NCI-H2196 (cell line): ENCODE data around the gene CACNA1C.

Experiments used
- DNase-seq: peaks from one replicate; lab custom pipeline; 2025; ENCODE audit not compliant: unreplicated experiment; lab: John Stamatoyannopoulos, UW

CACNA1C gene

GRCh38 chr12:2192231-2192630 is 139.4 kb downstream of the CACNA1C start:
- DNase-seq = no peak

GRCh38 chr12:2194060-2194459 is 141.3 kb downstream of the CACNA1C start:
- DNase-seq = no peak

- DNase-seq = no peak
Observed at GRCh38 chr12:2194571-2194970, 141.8 kb downstream of the CACNA1C start.

- DNase-seq = no peak
Observed at GRCh38 chr12:2195085-2195484, 142.3 kb downstream of the CACNA1C start.

- DNase-seq = no peak
Observed at GRCh38 chr12:2198005-2198501, 145.3 kb downstream of the CACNA1C start.

- DNase-seq = no peak
Observed at GRCh38 chr12:2198542-2198941, 145.8 kb downstream of the CACNA1C start.

- no peak for DNase-seq
Observed at GRCh38 chr12:2205996-2206395, 153.2 kb downstream of the CACNA1C start.

GRCh38 chr12:2208837-2209635 is 156.2 kb downstream of the CACNA1C start:
- no peak for DNase-seq

GRCh38 chr12:2211119-2211518 is 158.3 kb downstream of the CACNA1C start:
- DNase-seq = no peak

- no peak for DNase-seq
Observed at GRCh38 chr12:2212537-2212936, 159.8 kb downstream of the CACNA1C start.

GRCh38 chr12:2212971-2213869 is 160.4 kb downstream of the CACNA1C start:
- DNase-seq = peak; percentile 4

GRCh38 chr12:2214411-2214810 is 161.6 kb downstream of the CACNA1C start:
- no peak for DNase-seq

- DNase-seq = no peak
Observed at GRCh38 chr12:2215709-2216560, 163.1 kb downstream of the CACNA1C start.

- no peak for DNase-seq
Observed at GRCh38 chr12:2218706-2219105, 165.9 kb downstream of the CACNA1C start.

GRCh38 chr12:2221030-2221621 is 168.3 kb downstream of the CACNA1C start:
- no peak for DNase-seq

GRCh38 chr12:2222691-2223090 is 169.9 kb downstream of the CACNA1C start:
- DNase-seq = no peak

GRCh38 chr12:2224961-2225360 is 172.2 kb downstream of the CACNA1C start:
- DNase-seq = no peak

GRCh38 chr12:2225696-2226095 is 172.9 kb downstream of the CACNA1C start:
- DNase-seq = no peak

GRCh38 chr12:2226641-2227040 is 173.9 kb downstream of the CACNA1C start:
- no peak for DNase-seq

- no peak for DNase-seq
Observed at GRCh38 chr12:2227360-2227759, 174.6 kb downstream of the CACNA1C start.

- DNase-seq = no peak
Observed at GRCh38 chr12:2228535-2228934, 175.7 kb downstream of the CACNA1C start.
